ENCODE results near the gene MTHFD1L.
A peak's percentile ranks its signal among the peaks of the same experiment; 100 is the strongest.

Gene MTHFD1L

DNA sequence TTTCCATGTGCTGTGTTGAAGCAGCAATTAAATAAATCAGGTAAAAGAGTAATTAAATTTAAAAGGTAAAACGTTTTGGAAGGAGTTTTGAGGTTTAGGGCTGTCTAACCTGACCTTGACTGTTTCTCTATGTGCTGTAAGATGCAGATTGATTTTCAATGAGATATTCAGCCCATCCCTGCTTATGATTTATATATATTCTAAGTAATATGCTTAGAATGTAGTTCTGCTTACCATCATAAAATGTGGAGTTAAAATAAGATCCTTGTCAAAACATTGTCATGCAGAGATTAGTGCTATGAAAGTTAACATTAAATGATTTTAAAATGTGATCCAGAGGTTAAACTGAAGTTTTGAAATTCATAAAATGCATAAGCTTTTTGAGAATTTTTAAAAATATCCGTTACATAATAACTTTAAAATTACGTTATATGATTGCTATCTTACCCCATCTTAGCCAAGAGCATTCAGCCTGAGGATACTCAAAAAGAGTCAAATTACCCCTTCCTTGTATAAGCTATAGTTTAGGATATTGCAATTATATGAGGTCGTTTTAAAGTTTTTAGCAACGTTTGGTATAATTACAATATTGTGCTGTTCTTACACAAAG, 122.5 kb downstream of the MTHFD1L start:
- TF ChIP-seq CTCF (conservative IDR thresholded peaks at IDR 0.05; ENCODE audit: low read length) = no peak

GRCh38 chr6:150991487-150991886, 126.0 kb downstream of the MTHFD1L start:
- no peak for DNase-seq (ENCODE audit: low read depth)
- H3K4me3 ChIP-seq (ENCODE audit: low read length) = no peak overlapping the region
- no peak for TF ChIP-seq CTCF (conservative IDR thresholded peaks at IDR 0.05; ENCODE audit: low read length)

More for the DNA sequence above, 122.5 kb downstream of the MTHFD1L start:
- no peak overlapping the region for H3K4me3 ChIP-seq (ENCODE audit: low read length)
- no peak for DNase-seq (ENCODE audit: low read depth)

- DNase-seq (ENCODE audit: low read depth) = no peak
- no peak overlapping the region for H3K4me3 ChIP-seq (ENCODE audit: low read length)
- no peak for TF ChIP-seq CTCF (conservative IDR thresholded peaks at IDR 0.05; ENCODE audit: low read length)
These were observed 126.8 kb downstream of the MTHFD1L start for GRCh38 chr6:150992262-150992661.

DNA sequence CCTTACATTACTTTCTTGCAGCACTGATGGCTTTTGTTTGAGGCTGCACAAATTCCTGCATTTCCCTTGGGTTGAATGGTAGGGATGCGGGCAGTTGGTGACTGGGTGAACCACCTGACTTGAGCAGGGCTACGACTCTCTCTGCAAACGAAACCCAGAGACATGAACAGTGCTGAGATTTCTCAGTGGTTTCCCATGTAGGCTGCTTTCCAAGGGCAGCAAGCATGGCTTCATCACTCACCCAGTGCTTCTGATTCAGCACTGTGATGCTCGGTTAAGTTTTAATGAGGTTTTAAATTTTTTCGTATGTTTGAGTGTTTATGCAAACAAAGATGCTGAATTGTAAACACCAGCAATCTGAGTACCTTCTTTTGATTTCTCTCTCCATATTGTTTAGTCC, 127.2 kb downstream of the MTHFD1L start:
- TF ChIP-seq CTCF (conservative IDR thresholded peaks at IDR 0.05; ENCODE audit: low read length) = no peak
- no peak overlapping the region for H3K4me3 ChIP-seq (ENCODE audit: low read length)
- DNase-seq (ENCODE audit: low read depth) = peak; percentile 59

DNA sequence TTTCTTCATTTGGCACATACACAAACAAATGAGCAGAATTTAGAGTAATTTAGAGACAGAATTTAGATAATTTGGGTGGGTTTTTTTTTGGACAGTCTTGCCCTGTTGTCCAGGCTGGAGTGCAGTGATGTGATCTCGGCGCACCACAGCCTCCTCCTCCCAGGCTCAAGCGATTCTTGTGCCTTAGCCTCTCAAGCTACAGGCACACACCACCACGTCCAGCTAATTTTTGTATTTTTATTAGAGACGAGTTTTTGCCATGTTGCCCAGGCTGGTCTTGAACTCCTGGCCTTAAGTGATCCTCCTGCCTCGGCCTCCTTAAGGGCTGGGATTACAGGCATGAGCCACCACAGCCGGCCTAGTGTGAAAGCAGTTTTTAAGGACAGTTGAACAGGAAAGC, 127.8 kb downstream of the MTHFD1L start:
- DNase-seq (ENCODE audit: low read depth) = no peak
- H3K4me3 ChIP-seq (ENCODE audit: low read length) = no peak overlapping the region
- no peak for TF ChIP-seq CTCF (conservative IDR thresholded peaks at IDR 0.05; ENCODE audit: low read length)

DNA sequence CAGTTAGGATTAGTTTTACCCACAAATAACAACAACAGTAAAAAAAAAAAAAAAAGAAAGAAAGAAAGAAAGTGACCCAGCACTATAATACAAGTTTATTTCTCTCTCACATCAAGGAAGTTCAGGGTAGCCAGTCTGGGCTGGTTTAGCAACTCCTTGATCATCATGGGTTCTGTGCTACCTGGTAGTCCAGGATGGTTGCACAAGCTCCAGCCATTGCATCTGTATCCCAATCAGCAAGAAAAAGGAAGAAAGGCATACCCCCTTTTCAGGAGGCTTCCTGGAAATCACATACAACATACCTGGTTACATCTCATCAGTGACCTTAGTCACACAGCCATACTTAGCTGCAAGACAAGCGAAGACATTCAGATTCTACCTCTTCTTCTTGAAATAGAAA, 128.5 kb downstream of the MTHFD1L start:
- no peak for DNase-seq (ENCODE audit: low read depth)
- TF ChIP-seq CTCF (conservative IDR thresholded peaks at IDR 0.05; ENCODE audit: low read length) = no peak
- no peak overlapping the region for H3K4me3 ChIP-seq (ENCODE audit: low read length)

DNA sequence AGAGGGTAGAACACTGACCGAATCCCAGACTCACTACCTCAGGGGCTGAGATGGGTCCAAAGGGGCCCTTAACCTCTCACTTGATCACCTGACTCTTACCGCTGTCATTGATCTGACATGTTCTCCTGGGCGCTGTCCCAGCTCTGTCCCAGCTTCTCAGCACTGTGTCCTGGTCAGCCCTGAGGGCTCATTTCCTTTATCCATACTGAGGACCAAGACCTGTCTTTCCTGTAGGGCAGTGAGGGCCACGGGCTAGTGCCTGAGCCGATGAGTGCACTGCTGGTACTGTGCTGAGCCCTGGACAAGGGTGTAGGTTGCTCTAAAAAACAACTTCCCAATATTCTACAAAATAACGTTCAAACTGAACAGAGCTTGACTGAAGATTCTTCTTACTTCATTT, 131.5 kb downstream of the MTHFD1L start:
- no peak for DNase-seq (ENCODE audit: low read depth)
- no peak for TF ChIP-seq CTCF (conservative IDR thresholded peaks at IDR 0.05; ENCODE audit: low read length)
- no peak overlapping the region for H3K4me3 ChIP-seq (ENCODE audit: low read length)

All from AG10803 (cell line).